SK-MEL-5 (cell line): Measurements from ENCODE around the gene NR3C2. TPM values are rescaled to one million over a fixed set of nuclear protein-coding genes. Genes with fewer than 3 reads are reported as not detected.

Experiments used
- DNase-seq: peaks from one replicate; pipeline ENCODE4 v3.0.0-alpha.2; 2016; ENCODE audit warnings: low read depth, low spot score
- in situ Hi-C: cut with HindIII; loops from 2 replicates; pipeline ENCODE4 v1.10.0; 2016; ENCODE audit warnings: low sequenced_read_pairs, high pct_unique_total_duplicates, low pct_unique_long_range_greater_than_20kb
- total RNA-seq: library from RNA; depleted of rRNA; stranded (reverse); fragments of >200 nt; shearing (Covaris generic); gene quantifications from 2 replicates; pipeline ENCODE4 v1.2.3, GENCODE V29; 2014

NR3C2 gene
- total RNA-seq, 1 experiment from 2014 or later, result 0.32 TPM

DNA sequence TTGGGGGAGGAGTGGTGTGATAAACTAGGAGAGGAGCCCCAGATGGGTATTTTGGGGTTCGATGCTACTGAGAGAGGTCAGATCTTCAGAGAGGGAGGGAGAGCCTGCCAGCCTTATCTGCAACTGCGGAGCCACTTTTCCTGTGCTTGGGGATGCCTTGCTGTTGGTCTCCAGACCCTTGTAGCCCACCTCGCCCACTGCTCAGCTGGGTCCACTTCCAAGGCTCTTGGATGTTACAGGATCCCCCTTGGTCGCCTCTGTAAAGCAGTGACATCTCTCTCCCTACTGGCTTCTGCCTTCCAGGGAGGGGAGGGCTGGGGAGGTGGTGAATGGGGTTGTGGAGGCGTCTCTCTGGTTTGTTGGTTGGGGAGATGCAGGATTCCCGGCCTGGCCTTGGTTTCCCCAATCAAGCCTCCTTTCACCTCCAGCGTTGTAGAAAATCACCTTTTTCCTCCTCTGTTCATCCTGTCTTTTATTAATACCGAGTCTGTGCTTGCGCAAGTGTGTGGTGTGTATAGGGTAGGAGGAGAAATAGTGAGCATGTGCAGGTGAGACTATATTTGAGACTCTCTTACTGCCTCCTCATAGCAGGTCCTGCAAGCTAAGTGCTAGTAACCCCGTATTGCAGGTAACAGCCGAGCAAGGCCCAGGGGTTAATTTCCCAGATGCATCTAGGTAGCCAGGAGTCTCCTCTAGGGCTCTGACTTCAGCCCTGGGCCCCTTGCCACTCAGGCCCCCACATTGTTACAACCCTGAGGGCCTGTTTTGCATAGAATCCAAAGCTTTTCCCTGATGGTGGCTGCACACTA, 372.9 kb downstream of the NR3C2 start:
- no peak for DNase-seq
- in situ Hi-C loops, result no loop called here

GRCh38 chr4:148068065-148068911, 373.9 kb downstream of the NR3C2 start:
- DNase-seq, result no peak
- in situ Hi-C loops, result no loop called here

DNA sequence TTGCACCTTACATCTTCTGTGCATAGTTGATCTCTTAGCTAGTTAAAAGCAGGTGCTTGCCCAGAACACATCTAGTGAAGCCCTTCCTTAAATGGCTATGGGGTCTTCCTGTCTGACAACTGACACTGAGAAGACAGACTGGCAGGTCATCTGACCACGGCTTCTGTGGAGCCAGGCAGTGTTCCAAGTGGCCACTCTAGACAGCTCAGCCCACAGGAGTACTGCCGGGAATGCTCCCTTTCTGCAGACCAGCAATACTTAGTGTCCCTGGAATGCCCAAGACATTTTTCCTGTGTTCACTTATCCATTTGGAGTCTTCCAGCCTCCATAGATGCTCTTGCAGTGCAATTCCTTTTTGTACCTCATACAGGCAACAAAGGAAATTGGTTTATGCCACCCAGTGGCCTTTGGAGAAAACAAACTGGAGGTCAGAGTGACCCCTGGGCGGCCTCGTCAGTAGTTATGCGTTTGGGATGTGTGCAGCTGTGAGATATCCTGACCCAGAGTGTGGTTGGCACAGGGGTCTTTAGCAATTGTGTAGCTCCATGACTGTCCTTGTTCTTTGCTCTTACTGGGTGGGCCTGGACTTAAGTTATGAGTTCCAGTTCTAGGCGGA, 374.8 kb downstream of the NR3C2 start:
- in situ Hi-C loops, result no loop called here
- peak; percentile 13 for DNase-seq

- in situ Hi-C loops, result no loop called here
- DNase-seq, result no peak
These were observed 377.1 kb downstream of the NR3C2 start for GRCh38 chr4:148065075-148065474.

DNA sequence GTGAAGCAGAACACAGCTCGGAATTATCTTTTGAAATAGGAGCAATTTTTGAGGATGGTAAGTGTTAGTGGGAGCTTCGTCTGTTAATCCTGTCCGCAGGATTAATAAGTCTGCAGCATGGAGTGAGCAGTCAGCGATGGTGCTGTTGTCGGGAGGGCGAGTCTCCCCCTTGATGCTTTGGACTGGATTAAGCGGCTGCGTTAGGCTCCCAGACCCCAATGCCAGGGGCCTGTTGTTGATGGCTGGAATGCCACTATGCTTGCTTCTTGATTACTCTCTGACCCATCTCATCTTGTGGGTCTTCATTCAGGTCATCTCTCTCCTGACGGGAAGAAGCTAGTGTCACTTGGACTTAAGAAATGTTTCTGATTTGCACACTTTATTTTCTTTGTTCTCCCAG, 377.8 kb downstream of the NR3C2 start:
- DNase-seq, result no peak
- in situ Hi-C loops, result no loop called here

- no peak for DNase-seq
- in situ Hi-C loops, result no loop called here
These were observed 379.8 kb downstream of the NR3C2 start for GRCh38 chr4:148062301-148062950.

DNA sequence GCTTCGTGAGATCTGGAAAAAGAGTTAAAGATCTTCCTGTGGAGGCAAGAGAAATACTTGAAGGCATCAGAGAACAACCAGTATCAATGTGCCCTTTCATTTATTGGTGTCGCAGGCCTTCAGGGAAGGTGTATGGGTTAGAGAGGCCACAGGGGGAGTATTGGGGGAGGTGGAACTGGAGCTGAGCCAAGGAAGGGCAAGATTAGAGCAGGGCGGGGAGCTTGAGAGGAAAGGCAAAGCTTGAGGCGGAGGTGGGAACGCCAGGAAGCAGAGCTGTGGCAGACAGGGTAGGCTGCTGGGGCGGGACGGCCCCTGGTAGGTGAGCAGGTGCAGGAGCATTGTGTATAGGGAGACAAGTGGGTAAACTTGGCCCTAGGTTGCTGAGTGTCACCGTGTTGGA, 380.4 kb downstream of the NR3C2 start:
- DNase-seq, result no peak

DNA sequence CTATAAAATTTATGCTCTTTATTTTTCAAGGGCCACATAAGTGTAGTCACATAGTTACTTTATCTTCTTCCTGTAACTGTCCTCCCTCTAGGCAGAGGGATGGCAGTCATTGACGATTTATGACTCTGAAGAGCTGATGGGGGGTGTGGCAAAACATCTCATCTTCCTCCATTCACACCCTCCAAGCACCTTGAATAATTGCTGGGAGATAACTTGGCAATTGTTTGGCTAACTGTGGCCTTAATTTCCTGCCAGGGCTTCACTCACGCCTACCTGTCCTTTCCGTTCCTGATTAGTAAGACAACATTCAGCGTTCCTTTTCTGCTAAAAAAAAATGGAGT, 381.1 kb downstream of the NR3C2 start:
- in situ Hi-C loops, result no loop called here
- no peak for DNase-seq

More for the DNA sequence above, 380.4 kb downstream of the NR3C2 start:
- in situ Hi-C loops, result no loop called here

- DNase-seq, result no peak
- in situ Hi-C loops, result no loop called here
These were observed 381.7 kb downstream of the NR3C2 start for GRCh38 chr4:148060264-148061140.

DNA sequence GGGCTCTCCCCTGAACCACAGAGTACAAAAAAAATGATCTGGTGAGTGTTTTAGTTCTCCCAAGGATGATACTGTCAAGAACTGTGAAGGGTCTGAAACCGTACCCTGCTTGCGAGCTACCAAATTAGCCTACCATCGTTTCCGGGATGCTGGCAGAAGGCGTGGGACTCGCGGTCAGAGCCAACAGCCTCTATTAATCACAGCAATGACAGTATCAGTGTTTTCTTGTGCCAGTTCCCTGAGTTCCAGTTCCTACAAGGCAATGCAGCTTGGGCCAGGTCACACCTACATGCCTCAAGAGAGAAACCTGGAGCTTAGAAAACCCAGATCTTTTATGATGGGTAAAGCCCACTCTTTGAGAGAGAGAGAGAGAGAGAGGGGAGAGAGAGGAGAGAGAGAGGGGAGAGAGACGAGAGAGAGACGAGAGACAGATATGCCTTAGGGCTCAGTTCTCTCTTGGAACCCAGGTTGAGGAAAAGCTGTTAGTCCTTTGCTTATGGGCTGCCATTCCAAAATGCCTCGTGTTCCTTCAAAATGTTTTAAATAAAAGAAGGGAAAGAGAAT, 382.5 kb downstream of the NR3C2 start:
- no peak for DNase-seq
- in situ Hi-C loops, result no loop called here

DNA sequence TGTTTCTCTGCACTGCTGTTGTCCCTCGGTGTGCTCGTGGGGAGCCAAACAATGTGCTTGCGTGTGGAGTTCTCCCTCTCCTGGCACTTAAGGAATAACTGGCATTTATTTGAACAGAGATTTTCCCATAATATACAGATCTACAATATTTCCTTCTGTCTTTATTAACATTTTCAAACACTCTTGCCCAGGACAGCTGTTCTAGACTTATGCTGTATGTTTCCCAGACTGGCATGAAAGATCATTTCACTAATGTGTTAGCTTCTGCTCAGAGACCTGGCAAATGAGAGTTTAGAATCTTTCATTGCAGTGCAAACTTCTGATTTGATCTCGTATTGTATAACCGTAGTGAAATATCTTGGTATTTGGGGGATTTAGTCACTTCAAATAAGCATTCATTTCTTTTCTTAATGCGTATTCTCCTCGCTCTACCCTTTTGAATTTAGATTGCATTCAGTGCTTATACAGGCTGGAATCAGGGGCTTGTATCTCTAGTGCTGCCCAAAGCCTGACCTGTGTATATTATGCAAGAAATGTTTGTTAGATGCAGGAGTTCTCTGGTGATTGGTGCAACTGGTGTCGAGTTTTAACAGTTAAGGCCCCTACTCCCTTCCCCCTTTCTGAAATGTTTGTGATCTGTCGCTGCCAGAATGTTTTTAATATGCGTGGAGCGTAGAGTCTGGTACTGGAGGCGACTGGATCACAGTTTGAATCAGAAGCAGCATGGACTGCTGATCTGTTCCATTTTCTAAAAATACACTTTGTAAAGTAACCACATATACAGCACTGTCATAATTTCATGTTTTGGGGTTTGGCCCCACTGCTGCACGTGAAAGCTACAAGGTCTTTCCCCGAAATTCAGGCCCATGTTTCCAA, 384.0 kb downstream of the NR3C2 start:
- DNase-seq, result no peak
- in situ Hi-C loops, result no loop called here

- DNase-seq, result no peak
- in situ Hi-C loops, result no loop called here
These were observed 384.7 kb downstream of the NR3C2 start for GRCh38 chr4:148057516-148057915.

GRCh38 chr4:148056879-148057278, 385.3 kb downstream of the NR3C2 start:
- in situ Hi-C loops, result no loop called here
- peak; percentile 37 for DNase-seq

GRCh38 chr4:148055844-148056243, 386.4 kb downstream of the NR3C2 start:
- DNase-seq, result no peak
- in situ Hi-C loops, result no loop called here

GRCh38 chr4:148054275-148054674, 387.9 kb downstream of the NR3C2 start:
- in situ Hi-C loops, result no loop called here
- DNase-seq, result no peak
